Stimulated activated CD8-positive, alpha-beta memory T cell treated with anti-CD3 and anti-CD28 coated beads, Interleukin-15, amount 100 ng/mL, for 48 hours (primary cell): ENCODE results near the gene MRPL46.
"Not testable (repeated sequence)": the region's sequence is repeated elsewhere in the genome, so short reads cannot be mapped to it uniquely, and the experiment has no call there.

Source experiments
- DNase-seq, 2 donors: peaks; one replicate each; pipeline ENCODE4 v3.0.0-alpha.2; 2020; ENCODE audit warnings: low read depth in 2 of 2

Gene MRPL46

GRCh38 chr15:88477904-88478303, 10.7 kb upstream of the MRPL46 start:
- no peak for DNase-seq

DNA sequence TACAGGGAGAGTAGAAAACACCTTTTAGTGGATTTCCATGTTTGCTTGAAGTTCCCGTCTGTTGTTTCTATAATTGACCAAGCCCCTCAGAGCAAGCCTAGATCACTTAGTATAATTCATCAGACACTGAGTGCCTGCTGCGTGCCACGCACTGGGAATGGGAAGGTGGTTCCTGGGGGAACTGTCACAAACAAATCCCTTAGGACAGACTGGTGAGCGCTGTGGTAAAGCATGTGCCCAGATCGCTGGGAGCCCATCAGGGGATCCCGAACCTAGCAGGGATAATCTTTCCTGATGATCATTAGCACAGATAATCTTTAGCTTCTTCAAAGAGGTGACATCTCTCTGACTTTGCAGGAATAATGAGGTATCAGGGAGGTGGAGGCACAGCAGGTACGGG, 9.9 kb upstream of the MRPL46 start:
- DNase-seq: no peak

GRCh38 chr15:88476635-88477060, 9.5 kb upstream of the MRPL46 start:
- no peak for DNase-seq

DNA sequence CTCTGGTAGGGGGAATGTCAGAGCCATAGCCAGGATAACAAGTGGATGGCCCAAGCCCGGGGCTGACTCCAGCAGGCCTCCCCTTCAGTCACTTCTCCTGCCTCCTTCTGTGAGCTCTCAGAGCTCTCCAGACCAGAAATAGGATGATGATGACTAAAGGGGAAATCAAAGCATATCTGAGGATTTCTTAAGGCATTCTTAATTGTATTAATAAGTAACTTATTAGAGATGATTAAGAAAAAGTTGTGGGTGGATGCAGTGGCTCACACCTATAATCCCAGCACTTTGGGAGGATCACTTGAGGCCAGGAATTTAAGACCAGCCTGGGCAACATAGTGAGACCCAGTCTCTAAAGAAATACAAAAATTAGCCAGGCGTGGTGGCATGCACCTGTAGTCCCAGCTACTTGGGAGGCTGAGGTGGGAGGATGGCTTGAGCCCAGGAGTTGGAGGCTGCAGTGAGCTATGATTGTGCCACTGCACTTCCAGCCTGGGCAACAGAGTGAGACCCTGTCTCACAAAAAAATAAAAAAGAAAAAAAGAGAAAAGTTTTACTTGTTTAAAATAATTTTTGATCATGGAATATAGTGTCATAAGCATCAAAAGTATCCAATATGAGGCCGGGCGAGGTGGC, 6.6 kb upstream of the MRPL46 start:
- DNase-seq: not testable (repeated sequence)

- DNase-seq: no peak
Observed at GRCh38 chr15:88472225-88472624, 5.0 kb upstream of the MRPL46 start.

- no peak for DNase-seq
Observed at GRCh38 chr15:88470625-88471372, 3.6 kb upstream of the MRPL46 start.

DNA sequence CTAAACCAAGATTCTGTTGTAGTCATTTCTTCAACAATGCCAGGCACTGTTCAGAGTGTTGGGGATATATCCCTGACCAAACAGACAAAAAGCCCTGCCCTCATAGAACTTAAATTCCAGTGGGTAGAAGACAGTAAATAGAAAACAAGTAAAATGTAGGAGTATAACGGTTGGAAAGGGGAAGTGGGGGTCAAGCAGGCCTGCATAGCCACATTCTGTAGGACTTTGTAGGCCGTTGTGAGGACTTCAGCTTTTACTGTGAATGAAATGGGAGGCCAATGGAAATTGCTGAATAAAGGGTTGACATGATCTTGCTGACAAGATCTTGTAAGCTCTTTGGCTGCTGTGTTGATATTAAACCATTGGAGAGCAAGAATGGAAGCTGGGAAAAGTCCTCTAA, 2.1 kb upstream of the MRPL46 start:
- DNase-seq: no peak

GRCh38 chr15:88468721-88469120, 1.5 kb upstream of the MRPL46 start:
- not testable (repeated sequence) for DNase-seq

GRCh38 chr15:88467935-88468528, 844 bp upstream of the MRPL46 start:
- DNase-seq: no peak

DNA sequence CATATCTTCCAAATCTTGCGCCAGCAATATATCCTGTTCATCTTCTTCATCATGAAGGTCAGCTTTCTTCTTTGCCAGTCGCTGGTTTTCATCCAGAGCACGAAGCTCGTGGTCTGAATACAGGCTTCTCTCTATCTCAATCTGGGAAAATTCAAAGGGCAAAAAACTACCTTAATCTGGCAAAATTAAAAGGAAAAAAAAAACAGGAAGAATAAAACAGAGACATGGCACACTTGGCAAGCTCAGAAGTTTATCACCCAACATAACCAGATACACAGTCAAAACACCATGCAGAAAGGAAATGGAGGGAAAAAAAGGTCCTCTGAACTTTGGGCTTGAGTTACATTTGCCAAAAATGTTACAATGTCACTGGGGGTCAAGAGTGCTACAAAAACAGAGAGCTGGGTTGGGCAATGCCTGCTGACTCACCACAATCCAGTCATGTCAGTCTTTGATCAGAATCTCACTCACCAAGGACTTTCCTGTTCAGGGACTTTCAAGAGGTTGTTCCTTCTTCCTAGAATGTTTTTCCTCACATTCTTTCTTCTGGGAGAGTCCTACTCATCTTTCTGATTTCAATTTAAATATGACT, 1.5 kb downstream of the MRPL46 start:
- peak in 1 of 2 donors; percentile 42 for DNase-seq

GRCh38 chr15:88463870-88464532, 3.2 kb downstream of the MRPL46 start:
- no peak for DNase-seq

DNA sequence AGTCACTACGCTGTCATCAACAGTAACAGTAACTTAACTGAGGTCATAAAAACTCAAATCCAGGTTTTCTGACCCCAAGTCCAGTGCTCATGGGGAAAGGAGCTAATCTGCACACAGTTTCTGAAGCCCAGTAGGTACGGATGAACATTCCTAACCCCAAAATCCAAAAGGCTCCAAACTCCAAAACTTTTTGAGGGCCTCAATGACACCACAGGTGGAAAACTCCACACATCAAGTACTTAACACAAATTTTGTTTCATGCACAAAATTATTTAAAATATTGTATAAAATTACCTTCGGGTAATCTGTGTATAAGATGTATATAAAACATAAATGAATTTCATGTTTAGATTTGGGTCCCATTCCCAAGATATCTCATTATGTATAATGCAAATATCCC, 10.5 kb downstream of the MRPL46 start:
- no peak for DNase-seq

DNA sequence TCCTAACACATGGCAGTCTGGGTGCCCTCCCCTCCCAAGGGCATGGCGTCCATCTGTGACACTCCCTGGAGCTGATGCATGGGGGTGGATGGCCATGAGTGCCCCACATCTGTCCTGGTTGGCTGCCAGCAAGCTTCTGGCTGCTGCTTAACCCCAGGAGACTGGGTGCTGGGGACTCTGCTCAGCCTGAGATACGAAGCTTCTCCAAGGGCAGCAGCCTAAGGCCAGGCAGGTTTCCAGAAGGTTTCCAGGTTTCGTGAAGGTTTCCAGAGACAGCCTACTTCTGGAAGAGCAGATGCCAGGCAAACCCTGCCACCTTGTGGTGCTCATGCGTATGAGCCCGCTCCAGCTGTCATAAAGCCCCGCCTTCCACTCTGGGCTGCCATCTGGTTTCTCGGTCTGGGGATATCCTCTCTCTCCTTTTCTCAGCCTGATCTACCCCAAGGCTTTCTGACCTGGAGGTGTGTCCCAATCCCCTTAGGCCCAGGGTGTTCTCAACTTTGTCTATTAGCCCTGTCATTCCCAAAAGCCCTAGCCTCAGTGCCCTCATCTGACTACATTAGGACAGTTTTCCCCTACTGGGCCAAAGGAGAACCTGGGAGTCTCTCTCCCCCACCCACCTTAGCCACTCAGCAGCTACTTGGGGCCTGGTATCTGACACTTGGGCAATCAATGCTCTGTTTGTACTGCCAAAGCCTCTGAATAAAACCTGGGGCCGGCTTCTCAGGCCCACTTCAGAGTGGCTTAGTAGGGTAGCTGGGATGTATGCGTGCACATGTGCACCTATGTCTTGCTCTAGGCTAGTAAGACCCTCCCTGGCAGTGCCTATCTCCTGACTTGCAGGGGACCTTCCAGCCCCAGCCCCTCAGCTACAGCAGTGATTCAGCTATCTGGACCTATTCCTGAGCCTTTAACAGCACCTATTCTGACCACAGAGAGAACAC, 12.0 kb downstream of the MRPL46 start:
- no peak for DNase-seq

DNA sequence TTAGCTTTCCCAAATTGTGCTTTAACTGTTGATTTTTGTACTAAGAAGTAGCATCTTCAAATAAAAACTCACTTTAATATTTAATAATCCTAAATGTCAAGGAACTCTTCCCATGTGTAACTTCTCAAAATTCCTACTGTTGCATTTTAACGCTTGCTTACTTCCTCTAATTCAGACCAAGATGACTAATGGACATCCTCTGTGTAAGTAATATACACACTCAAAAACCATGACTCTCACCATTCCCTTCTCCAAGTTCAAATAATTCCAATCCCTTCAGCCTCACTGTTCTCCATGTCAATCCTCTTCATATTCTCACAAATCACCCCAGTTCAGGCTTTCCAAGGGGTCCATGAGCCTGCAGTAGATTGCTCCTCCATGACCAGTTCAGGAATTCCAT, 13.0 kb downstream of the MRPL46 start:
- DNase-seq: no peak

DNA sequence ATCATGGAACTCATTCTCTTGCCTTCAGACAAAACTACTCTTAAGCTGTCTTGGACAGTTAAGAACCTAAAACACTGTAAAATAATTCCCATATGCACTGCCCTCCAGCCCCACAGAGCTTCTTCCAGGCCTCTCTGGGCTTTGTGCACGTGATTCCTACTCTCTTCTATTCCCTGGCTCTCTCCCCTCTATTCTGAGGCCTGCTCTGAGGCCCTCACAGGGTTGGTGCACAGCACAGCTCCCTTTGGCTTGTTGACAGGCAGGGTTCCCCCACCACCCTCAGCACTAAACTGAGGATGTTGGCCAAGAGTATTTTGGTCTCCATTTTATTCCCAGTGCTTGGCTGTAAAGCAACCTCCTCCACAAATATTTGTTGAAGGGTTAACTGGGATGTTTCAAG, 13.5 kb downstream of the MRPL46 start:
- no peak for DNase-seq

- DNase-seq: peak; percentile 53 to 60
Observed at GRCh38 chr15:88450125-88450798, 16.9 kb downstream of the MRPL46 start.

DNA sequence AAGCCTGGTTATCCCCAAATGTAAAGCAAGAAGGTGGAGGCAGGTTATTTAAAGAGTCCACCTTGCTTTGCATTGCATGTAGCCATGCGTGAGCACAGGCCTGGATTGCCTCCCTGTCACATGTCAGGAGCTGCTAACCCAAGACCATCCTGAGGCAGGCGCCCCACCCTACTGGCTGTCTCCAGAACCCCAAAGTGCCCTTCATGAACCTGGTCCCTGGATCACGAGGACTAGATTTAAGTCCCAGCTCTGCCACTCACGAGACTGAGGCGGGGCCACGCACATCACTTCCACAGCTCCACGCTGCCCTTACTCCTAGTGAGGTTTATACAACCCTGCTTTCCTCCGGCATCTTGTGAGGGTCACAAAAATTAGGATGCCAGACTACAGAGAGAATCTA, 17.6 kb downstream of the MRPL46 start:
- no peak for DNase-seq

DNA sequence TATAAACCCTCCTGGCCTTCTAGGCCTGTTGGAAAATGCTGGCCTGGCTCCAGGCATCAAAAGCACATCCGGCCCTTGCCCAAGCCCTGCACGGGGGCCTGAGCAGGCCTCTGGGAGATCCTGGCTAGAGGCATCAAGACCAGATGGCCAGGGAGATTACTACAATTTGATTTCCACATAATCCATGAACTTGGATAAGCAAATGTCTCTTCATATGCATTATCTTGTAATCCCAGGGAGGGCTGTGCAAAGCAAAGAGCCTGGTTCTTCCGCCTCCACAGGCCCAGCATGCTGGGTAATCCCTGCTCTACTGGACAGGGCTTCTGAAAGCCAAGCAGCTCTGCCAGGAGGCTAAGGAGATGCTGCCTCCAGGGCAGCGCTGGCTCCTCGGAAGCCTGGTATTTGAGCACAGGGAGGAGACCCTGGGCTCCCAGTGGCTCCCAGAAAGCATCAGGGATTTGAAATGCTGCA, 18.2 kb downstream of the MRPL46 start:
- no peak for DNase-seq

DNA sequence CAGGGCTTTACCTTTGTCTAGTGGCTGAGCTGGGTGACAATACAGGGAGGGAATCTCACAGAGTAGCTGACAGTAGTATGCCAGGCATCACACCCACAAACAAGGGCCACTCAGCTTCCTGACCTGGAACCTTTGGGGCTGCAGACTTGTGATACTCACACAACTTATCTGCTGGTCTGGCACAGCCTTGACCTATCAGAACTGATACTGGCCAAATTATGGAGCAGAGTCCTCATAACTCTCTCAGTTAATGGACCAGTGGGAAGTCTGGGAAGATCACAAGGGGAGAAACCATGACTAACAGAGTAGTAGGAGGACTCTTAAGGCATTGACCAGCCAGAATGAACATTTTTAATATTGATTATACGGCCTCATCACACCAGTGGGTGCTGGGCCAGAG, 19.4 kb downstream of the MRPL46 start:
- DNase-seq: no peak

DNA sequence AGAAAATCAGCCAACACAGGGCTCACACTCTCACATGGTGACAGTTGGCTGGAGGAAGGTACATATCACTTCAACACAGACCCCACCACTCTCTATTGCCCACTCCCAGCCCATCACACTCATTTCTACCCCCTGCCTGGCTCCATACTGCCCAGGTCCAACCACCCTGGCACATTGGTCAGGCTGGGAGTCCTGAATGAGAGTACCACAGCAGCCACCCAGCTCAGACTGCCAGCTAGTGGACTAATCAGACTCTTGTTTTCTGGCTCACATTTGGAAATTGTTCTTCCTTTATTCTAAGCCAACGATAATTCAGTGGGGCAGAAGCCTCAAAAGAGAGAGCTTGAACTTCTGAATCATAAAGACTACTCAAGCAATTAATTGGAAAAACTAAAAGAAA, 20.0 kb downstream of the MRPL46 start:
- no peak for DNase-seq
